ENCODE data around the gene PCBP3.

The PCBP3 gene

DNA sequence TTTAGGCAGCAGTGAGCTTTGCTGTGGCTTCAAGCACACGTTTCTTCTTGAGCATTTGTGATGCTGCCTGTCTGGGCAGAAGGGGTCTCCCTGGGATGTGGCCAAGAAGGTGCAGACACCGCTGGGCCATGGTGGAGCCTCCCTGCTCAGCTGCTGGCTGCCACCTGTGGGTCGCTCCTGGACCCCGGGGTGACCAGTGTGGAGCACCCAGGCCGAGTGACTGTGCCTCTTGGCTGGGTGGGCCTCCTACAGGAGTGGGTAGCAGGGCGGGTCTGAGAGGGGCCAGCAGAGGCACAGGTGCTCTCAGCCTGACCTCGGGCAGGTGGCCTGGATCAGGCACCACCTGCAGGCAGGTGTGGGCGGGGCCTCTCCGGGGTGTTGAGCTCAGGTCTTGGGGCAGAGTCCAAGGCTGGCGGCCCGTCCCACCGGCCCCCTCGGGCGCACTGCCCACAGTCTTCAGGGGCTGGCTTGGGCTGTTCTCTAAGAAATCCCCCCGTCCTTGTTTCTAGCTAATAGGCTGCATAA, 296.1 kb downstream of the PCBP3 start:
- H3K9me3 ChIP-seq (ENCODE audit: control insufficient read depth in 2 of 2, low read length in 2 of 2) = peaks cover 2 to 25% of the 10 kb centered on the region in 2 donors
- no peak overlapping the region for H3K27ac ChIP-seq (ENCODE audit: low read length)
- H3K4me1 ChIP-seq (ENCODE audit: control insufficient read depth, insufficient read depth, low read length) = no peaks in the 10 kb centered on the region
- H3K4me3 ChIP-seq (ENCODE audit: low read length in 2 of 2) = no peak overlapping the region
- H3K27me3 ChIP-seq (ENCODE audit: control insufficient read depth in 1 of 2, insufficient read depth in 2 of 2, low read length in 2 of 2) = no peaks in the 10 kb centered on the region
- no peak overlapping the region for H3K9ac ChIP-seq (ENCODE audit: low read length in 2 of 2)
- H3K36me3 ChIP-seq (ENCODE audit: control insufficient read depth in 2 of 2, insufficient read depth in 2 of 2, low read length in 2 of 2) = peaks cover 0 to 5% of the 10 kb centered on the region in 2 donors

DNA sequence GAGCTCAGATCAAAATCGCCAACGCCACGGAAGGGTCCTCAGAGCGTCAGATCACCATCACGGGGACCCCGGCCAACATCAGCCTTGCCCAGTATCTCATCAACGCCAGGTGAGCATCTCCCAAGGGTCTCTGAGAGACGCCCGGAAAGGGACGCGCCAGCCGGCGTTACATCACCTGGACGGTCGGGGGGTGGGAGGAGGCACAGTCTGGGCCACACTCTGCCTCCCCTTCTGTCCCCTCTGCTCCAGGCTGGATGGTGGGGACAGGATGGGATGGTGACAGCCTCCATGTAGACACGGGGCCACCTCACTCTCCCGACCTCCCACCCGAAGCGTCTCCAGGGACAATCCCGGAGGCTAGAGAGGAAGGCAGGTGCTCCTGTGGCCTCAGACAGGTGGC, 296.6 kb downstream of the PCBP3 start:
- H3K4me1 ChIP-seq (ENCODE audit: control insufficient read depth, insufficient read depth, low read length) = no peaks in the 10 kb centered on the region
- no peak overlapping the region for H3K9ac ChIP-seq (ENCODE audit: low read length in 2 of 2)
- H3K9me3 ChIP-seq (ENCODE audit: control insufficient read depth in 2 of 2, low read length in 2 of 2) = peaks cover 2 to 20% of the 10 kb centered on the region in 2 donors
- H3K27me3 ChIP-seq (ENCODE audit: control insufficient read depth in 1 of 2, insufficient read depth in 2 of 2, low read length in 2 of 2) = no peaks in the 10 kb centered on the region
- H3K36me3 ChIP-seq (ENCODE audit: control insufficient read depth in 2 of 2, insufficient read depth in 2 of 2, low read length in 2 of 2) = peaks cover 0 to under 1% of the 10 kb centered on the region in 2 donors
- H3K27ac ChIP-seq (ENCODE audit: low read length) = no peak overlapping the region
- no peak overlapping the region for H3K4me3 ChIP-seq (ENCODE audit: low read length in 2 of 2)

DNA sequence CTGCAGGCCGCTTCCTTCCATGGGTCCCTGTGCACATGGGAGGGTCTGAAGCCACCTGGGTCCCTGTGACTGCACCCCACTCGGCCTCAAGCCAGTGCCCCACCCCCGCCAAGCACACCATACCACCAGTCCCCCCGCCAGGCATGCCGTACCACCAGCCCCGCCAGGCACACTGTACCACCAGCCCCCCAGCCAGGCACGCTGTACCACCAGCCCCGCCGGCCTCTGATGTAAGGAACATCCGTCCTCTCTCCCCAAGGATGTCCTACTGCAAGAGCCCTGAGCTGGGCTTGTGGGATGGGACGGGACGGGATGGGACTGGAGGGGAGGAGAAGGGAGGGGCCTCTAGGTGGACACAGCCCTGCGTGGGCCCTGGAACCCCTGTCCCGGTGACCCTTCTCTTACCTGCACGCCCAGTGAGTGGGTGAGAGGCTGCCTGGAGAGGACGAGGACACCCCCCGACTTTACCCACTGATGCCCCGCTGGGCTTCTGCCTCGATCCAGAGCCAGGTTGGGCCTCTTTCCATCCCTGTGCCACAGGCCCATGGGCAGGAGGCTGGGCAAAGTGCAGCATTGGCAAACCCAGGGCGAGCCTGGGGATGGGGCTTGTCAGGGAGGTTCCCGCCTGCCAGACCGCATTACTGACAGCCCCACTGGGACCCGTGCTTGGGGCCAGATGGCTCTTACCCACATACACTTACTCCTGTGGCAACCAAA, 297.3 kb downstream of the PCBP3 start:
- Histone ChIP-seq H3K27ac (ENCODE audit: low read length) (no peak overlapping the region), H3K4me3 (ENCODE audit: low read length in 2 of 2) (no peak overlapping the region), H3K4me1 (ENCODE audit: control insufficient read depth, insufficient read depth, low read length) (no peaks in the 10 kb centered on the region), H3K9me3 (ENCODE audit: control insufficient read depth in 2 of 2, low read length in 2 of 2) (peaks cover 2 to 13% of the 10 kb centered on the region in 2 donors), H3K36me3 (ENCODE audit: control insufficient read depth in 2 of 2, insufficient read depth in 2 of 2, low read length in 2 of 2) (no peaks in the 10 kb centered on the region), H3K27me3 (ENCODE audit: control insufficient read depth in 1 of 2, insufficient read depth in 2 of 2, low read length in 2 of 2) (no peaks in the 10 kb centered on the region), H3K9ac (ENCODE audit: low read length in 2 of 2) (no peak overlapping the region)

DNA sequence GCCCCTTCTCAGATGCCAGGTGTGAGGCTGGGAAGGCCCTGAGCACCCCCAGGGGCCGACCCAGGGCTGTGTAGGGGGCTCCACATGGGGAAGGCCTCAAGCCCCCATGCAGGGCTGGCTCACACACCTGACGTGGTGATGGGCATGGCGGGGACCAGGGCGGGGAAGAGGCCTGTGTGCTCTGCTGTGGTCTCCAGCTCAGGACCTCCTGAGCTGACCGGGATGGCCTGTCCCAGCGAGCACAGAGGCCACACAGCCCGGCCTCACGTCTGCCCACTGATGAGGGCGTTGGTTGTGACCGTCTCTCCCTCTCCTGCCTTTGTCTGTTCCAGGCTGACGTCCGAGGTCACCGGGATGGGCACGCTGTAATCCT, 297.8 kb downstream of the PCBP3 start:
- Histone ChIP-seq H3K27ac (ENCODE audit: low read length) (no peak overlapping the region), H3K9ac (ENCODE audit: low read length in 2 of 2) (no peak overlapping the region), H3K9me3 (ENCODE audit: control insufficient read depth in 2 of 2, low read length in 2 of 2) (peaks cover 0 to 7% of the 10 kb centered on the region in 2 donors), H3K36me3 (ENCODE audit: control insufficient read depth in 2 of 2, insufficient read depth in 2 of 2, low read length in 2 of 2) (no peaks in the 10 kb centered on the region), H3K4me1 (ENCODE audit: control insufficient read depth, insufficient read depth, low read length) (no peaks in the 10 kb centered on the region), H3K27me3 (ENCODE audit: control insufficient read depth in 1 of 2, insufficient read depth in 2 of 2, low read length in 2 of 2) (no peaks in the 10 kb centered on the region), H3K4me3 (ENCODE audit: low read length in 2 of 2) (no peak overlapping the region)

DNA sequence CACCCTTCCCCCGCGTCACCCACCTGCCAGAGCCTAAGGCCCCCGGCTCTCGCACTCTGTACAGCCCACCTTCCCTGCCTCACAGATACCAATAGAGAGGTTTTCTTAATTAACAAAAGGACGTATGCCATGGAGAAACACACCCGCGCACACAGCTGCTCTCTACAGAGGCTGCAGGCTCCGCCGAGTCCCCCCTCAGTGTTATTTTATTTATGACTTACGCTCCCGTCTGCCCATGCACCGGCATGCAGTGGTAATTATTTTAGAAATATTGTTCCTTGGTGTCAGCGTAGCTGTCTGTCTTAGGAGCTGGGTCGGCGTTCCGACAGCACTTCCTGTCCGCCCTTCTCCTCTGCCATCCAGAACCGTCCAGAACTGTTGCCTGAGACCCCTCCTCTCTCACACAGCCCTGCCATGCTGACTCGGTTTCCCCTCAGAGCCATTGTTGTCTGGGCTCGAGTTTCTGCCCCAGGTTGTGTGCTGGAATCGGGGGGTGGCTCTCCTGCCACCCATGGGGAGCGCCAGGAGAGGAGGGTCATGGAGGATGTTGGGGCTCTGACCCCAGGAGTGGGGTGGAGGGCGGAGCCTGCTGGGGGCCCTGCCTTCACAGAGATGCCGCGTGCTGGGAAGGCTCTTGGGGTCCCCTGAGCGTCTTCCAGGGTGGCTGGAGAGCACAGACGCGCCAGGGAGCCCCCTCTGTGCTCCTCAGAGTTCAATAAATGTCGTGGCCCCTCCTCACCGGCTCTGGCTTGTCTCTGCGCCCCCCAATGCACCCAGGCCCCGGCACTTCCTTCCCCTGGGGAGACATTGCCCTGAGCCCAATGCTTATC, 298.4 kb downstream of the PCBP3 start:
- H3K36me3 ChIP-seq (ENCODE audit: control insufficient read depth in 2 of 2, insufficient read depth in 2 of 2, low read length in 2 of 2) = no peaks in the 10 kb centered on the region
- no peak overlapping the region for H3K9ac ChIP-seq (ENCODE audit: low read length in 2 of 2)
- no peaks in the 10 kb centered on the region for H3K4me1 ChIP-seq (ENCODE audit: control insufficient read depth, insufficient read depth, low read length)
- no peak overlapping the region for H3K4me3 ChIP-seq (ENCODE audit: low read length in 2 of 2)
- no peak overlapping the region for H3K27ac ChIP-seq (ENCODE audit: low read length)
- no peaks in the 10 kb centered on the region for H3K27me3 ChIP-seq (ENCODE audit: control insufficient read depth in 1 of 2, insufficient read depth in 2 of 2, low read length in 2 of 2)
- peaks cover 0 to 1% of the 10 kb centered on the region in 2 donors for H3K9me3 ChIP-seq (ENCODE audit: control insufficient read depth in 2 of 2, low read length in 2 of 2)

DNA sequence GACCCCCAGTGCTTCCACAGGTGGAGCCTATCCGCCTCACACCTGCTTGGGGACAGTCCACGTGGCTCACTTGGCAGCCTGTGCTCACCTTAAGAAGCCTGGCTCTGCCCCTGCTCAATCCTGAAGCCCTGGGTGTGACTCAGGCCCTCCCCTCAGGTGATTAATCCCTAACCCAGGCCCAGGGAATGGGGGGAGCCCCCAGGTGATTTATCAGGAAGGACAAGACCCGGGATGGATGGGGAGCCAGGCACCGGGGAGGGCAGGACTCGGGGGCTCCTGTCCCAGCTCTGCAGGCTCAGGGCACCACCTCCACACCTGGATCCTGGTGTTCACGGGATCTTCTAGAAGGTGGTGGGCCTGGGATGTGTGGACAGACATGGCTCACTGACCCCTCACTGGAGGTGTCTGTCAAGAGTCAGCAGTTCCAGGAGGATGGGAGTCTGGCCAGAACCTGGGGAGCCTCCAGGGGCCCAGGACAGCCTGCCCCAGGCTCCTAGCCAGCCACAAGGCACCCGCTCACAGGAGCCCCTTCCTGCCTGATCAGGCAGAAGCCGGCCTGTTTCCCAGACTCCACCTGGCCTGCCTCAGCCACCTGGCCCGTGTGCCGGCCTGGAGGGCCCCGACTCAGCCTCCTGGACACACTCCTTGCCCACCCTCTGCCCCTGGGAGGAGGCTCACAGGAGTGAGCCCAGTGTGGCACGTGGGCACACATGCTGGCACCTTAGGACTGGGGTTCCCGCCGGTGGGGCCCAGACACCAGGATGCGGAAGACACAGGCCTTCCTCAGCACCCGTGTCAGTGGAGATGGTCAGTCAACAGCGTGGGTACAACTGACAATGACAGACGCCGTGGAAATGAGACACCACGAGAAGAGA, 299.5 kb downstream of the PCBP3 start:
- no peaks in the 10 kb centered on the region for H3K9me3 ChIP-seq (ENCODE audit: control insufficient read depth in 2 of 2, low read length in 2 of 2)
- H3K4me3 ChIP-seq (ENCODE audit: low read length in 2 of 2) = no peak overlapping the region
- no peaks in the 10 kb centered on the region for H3K36me3 ChIP-seq (ENCODE audit: control insufficient read depth in 2 of 2, insufficient read depth in 2 of 2, low read length in 2 of 2)
- no peaks in the 10 kb centered on the region for H3K4me1 ChIP-seq (ENCODE audit: control insufficient read depth, insufficient read depth, low read length)
- no peak overlapping the region for H3K27ac ChIP-seq (ENCODE audit: low read length)
- no peaks in the 10 kb centered on the region for H3K27me3 ChIP-seq (ENCODE audit: control insufficient read depth in 1 of 2, insufficient read depth in 2 of 2, low read length in 2 of 2)
- no peak overlapping the region for H3K9ac ChIP-seq (ENCODE audit: low read length in 2 of 2)

DNA sequence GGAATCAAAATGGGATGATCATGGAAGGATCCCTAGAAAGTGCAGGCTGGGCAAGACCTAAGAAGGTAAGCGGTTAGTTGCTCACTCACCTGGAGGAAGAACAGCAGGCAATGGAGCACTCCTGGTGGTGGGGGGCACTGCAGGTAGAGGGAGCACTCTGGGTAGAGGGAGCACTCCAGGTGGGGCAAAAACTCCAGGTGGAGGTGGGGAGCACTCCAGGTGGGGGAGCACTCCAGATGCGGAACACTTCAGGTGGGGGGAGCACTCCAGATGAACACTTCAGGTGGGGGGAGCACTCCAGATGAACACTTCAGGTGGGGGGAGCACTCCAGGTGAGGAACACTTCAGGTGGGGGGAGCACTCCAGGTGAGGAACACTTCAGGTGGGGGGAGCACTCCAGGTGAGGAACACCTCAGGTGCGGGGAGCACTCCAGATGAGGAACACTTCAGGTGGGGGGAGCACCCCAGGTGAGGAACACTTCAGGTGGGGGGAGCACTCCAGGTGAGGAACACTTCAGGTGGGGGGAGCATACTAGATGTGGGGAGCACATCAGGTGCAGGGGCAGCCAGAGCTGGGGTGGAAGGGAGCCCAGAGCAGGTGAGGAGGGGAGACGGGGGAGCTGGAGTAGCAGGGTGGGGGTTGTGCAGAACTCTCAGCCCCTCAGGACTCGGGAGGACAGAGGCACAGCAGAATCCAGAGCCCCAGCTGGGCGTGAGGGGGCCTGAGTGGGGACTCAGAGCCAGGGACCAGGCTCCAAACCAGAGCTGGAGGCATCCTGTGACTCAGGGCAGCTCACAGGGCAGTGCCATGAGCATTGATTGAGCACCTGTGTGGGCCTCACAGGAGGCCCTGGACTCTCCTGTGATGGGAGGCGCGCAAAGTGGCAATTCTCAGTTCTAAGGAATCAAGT, 300.4 kb downstream of the PCBP3 start:
- Histone ChIP-seq H3K27ac (ENCODE audit: low read length) (no peak overlapping the region), H3K9me3 (ENCODE audit: control insufficient read depth in 2 of 2, low read length in 2 of 2) (no peaks in the 10 kb centered on the region), H3K4me1 (ENCODE audit: control insufficient read depth, insufficient read depth, low read length) (no peaks in the 10 kb centered on the region), H3K27me3 (ENCODE audit: control insufficient read depth in 1 of 2, insufficient read depth in 2 of 2, low read length in 2 of 2) (no peaks in the 10 kb centered on the region), H3K9ac (ENCODE audit: low read length in 2 of 2) (no peak overlapping the region), H3K4me3 (ENCODE audit: low read length in 2 of 2) (no peak overlapping the region), H3K36me3 (ENCODE audit: control insufficient read depth in 2 of 2, insufficient read depth in 2 of 2, low read length in 2 of 2) (no peaks in the 10 kb centered on the region)

DNA sequence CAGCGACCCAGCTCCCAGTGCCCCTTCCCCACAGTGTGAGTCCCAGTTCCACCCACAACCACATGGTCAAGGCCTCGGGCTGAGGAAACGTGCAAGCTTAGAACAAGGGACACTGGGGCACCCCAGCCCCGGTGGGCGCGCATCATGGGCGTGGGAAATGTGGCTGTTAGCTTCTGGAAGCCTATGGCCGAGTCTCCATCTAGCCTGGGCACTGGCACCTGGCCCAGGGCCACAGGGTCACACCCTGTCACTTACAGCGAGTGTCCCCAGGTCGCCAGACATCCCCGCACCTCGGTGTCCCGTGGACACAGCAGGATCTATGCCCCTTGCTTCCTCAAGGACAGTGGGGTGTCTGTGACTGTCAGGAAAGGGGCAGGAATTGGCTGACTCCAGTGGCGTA, 301.1 kb downstream of the PCBP3 start:
- Histone ChIP-seq H3K9ac (ENCODE audit: low read length in 2 of 2) (no peak overlapping the region), H3K4me3 (ENCODE audit: low read length in 2 of 2) (no peak overlapping the region), H3K36me3 (ENCODE audit: control insufficient read depth in 2 of 2, insufficient read depth in 2 of 2, low read length in 2 of 2) (no peaks in the 10 kb centered on the region), H3K27ac (ENCODE audit: low read length) (no peak overlapping the region), H3K4me1 (ENCODE audit: control insufficient read depth, insufficient read depth, low read length) (no peaks in the 10 kb centered on the region), H3K27me3 (ENCODE audit: control insufficient read depth in 1 of 2, insufficient read depth in 2 of 2, low read length in 2 of 2) (no peaks in the 10 kb centered on the region), H3K9me3 (ENCODE audit: control insufficient read depth in 2 of 2, low read length in 2 of 2) (no peaks in the 10 kb centered on the region)

DNA sequence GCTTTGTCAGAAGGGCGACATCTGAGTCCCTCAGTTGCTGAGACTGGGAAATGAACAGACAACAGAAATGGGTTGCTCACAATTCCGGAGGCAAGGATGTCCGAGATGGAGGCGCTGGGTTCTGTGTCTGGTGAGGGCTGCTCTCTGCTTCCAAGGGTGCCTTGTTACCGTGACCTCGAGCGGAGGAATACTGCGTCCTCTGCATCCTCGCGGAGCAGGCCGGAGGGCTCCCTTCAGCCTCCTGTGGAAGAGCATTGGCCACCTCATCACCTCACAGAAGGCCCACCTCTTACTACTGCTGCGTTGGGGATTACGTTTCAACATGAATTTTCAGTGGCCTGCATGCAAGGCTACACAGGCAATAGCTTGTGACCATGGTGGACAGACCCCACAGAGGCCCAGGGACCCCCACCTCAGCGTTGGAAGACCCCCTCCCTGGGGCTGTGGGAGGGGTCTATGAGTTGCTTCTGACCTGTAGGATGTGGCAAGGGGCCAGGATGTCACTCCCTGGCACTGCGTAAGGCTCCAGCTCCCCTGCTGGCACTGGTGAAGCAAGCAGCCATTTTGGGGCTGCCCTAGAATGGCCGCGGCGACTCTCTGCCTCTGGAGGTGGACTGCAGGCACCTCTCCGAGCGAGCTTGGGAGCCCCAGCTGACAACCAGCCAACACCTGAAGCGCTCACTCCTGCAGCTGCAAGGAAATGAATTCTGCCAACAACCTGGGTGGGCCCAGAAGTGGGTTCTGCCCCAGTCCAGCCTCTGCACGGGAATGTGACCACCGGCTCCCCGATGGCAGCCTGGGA, 301.7 kb downstream of the PCBP3 start:
- Histone ChIP-seq H3K4me3 (ENCODE audit: low read length in 2 of 2) (no peak overlapping the region), H3K9ac (ENCODE audit: low read length in 2 of 2) (no peak overlapping the region), H3K36me3 (ENCODE audit: control insufficient read depth in 2 of 2, insufficient read depth in 2 of 2, low read length in 2 of 2) (no peaks in the 10 kb centered on the region), H3K4me1 (ENCODE audit: control insufficient read depth, insufficient read depth, low read length) (peaks cover 2% of the 10 kb centered on the region), H3K9me3 (ENCODE audit: control insufficient read depth in 2 of 2, low read length in 2 of 2) (no peaks in the 10 kb centered on the region), H3K27ac (ENCODE audit: low read length) (no peak overlapping the region), H3K27me3 (ENCODE audit: control insufficient read depth in 1 of 2, insufficient read depth in 2 of 2, low read length in 2 of 2) (no peaks in the 10 kb centered on the region)
